Loucy (cell line): ENCODE results near the gene KRTAP9-3.

Experiments
- H2AFZ ChIP-seq: fragments of 200-600 bp; sonication (generic); 2 replicates; pipeline ENCODE4 v1.6.0; 2016; ENCODE audit warnings: antibody characterized with exemption, mild to moderate bottlenecking, low read length, moderate library complexity
- H3F3A ChIP-seq: fragments of 200-600 bp; 2 replicates; pipeline ENCODE4 v1.6.0; 2016; ENCODE audit warnings: antibody characterized with exemption, low read depth, mild to moderate bottlenecking
- H3K27me3 ChIP-seq: fragments of 200-600 bp; sonication (generic); 2 replicates; pipeline ENCODE4 v1.6.1; 2014; ENCODE audit warnings: low read length, mild to moderate bottlenecking; ENCODE audit not compliant: insufficient read depth, poor library complexity, severe bottlenecking
- H3K36me3 ChIP-seq: fragments of 200-600 bp; sonication (generic); 2 replicates; pipeline ENCODE4 v1.6.1; 2016; ENCODE audit warnings: low read length; ENCODE audit not compliant: insufficient read depth
- H3K4me1 ChIP-seq: fragments of 200-600 bp; sonication (generic); 2 replicates; pipeline ENCODE4 v1.5.1; 2014; ENCODE audit warnings: low read length, mild to moderate bottlenecking; ENCODE audit not compliant: insufficient read depth, poor library complexity, severe bottlenecking
- H3K4me2 ChIP-seq: fragments of 200-600 bp; sonication (generic); 2 replicates; pipeline ENCODE4 v1.6.0; 2014; ENCODE audit warnings: antibody characterized with exemption, low read length, low read depth, mild to moderate bottlenecking; ENCODE audit not compliant: poor library complexity, severe bottlenecking
- H3K4me3 ChIP-seq: fragments of 200-600 bp; sonication (generic); 2 replicates; pipeline ENCODE4 v1.5.1; 2014; ENCODE audit warnings: low read length, mild to moderate bottlenecking, mixed read lengths; ENCODE audit not compliant: poor library complexity, severe bottlenecking
- H3K79me2 ChIP-seq: fragments of 200-600 bp; sonication (generic); 2 replicates; pipeline ENCODE4 v1.6.1; 2014; ENCODE audit warnings: low read length; ENCODE audit not compliant: insufficient read depth
- H3K9ac ChIP-seq: fragments of 200-600 bp; sonication (generic); 2 replicates; pipeline ENCODE4 v1.6.0; 2014; ENCODE audit warnings: mild to moderate bottlenecking, low read depth, low read length, moderate library complexity; ENCODE audit not compliant: poor library complexity, severe bottlenecking
- H3K9me2 ChIP-seq: fragments of 200-600 bp; sonication (generic); replicated peaks from 2 replicates; pipeline ENCODE4 v1.6.1; 2016; ENCODE audit warnings: low read depth, low read length, mixed read lengths
- H3K9me3 ChIP-seq: fragments of 200-600 bp; sonication (generic); 2 replicates; pipeline ENCODE4 v1.6.1; 2014; ENCODE audit warnings: mild to moderate bottlenecking, antibody characterized with exemption, low read length, low read depth; ENCODE audit not compliant: insufficient read depth
- H4K20me1 ChIP-seq: fragments of 200-600 bp; sonication (generic); 2 replicates; pipeline ENCODE4 v1.6.0; 2014; ENCODE audit warnings: antibody characterized with exemption, low read length, mild to moderate bottlenecking; ENCODE audit not compliant: insufficient read depth, poor library complexity, severe bottlenecking
- CTCF ChIP-seq: fragments of 200-600 bp; sonication (generic); conservative IDR thresholded peaks from 2 replicates; pipeline ENCODE4 v1.5.1; 2014; ENCODE audit warnings: mild to moderate bottlenecking, antibody characterized with exemption, low read length
- EZH2phosphoT487 ChIP-seq: fragments of 200-600 bp; IDR thresholded peaks from 2 replicates; pipeline ENCODE4 v1.6.1; 2018; ENCODE audit warnings: antibody characterized with exemption, mild to moderate bottlenecking, moderate library complexity, borderline replicate concordance

KRTAP9-3 gene

GRCh38 chr17:41258406-41258805 lies 26.2 kb downstream of the KRTAP9-3 start:
- Histone ChIP-seq H2AFZ (no peak overlapping the region), H3K79me2 (no peaks in the 10 kb centered on the region), H3K9ac (no peak overlapping the region), H3K9me2 (no peaks in the 10 kb centered on the region), H3F3A (no peaks in the 10 kb centered on the region), H4K20me1 (no peaks in the 10 kb centered on the region), H3K4me1 (no peaks in the 10 kb centered on the region), H3K9me3 (no peaks in the 10 kb centered on the region), H3K36me3 (no peaks in the 10 kb centered on the region), H3K4me2 (no peak overlapping the region), H3K27me3 (no peaks in the 10 kb centered on the region), H3K4me3 (no peak overlapping the region)
- TF ChIP-seq CTCF (no peak), EZH2phosphoT487 (no peak)

- Histone ChIP-seq H3K27me3 (no peaks in the 10 kb centered on the region), H3K9ac (no peak overlapping the region), H3K4me1 (no peaks in the 10 kb centered on the region), H2AFZ (no peak overlapping the region), H3K9me3 (no peaks in the 10 kb centered on the region), H3K4me3 (no peak overlapping the region), H4K20me1 (no peaks in the 10 kb centered on the region), H3F3A (no peaks in the 10 kb centered on the region), H3K36me3 (no peaks in the 10 kb centered on the region), H3K9me2 (no peaks in the 10 kb centered on the region), H3K79me2 (no peaks in the 10 kb centered on the region), H3K4me2 (no peak overlapping the region)
- no peak for TF ChIP-seq EZH2phosphoT487
- TF ChIP-seq CTCF: no peak
Measured at GRCh38 chr17:41263212-41263611, 31.0 kb downstream of the KRTAP9-3 start.

- Histone ChIP-seq H3K4me2 (no peak overlapping the region), H3K4me3 (no peak overlapping the region), H3K9me3 (no peaks in the 10 kb centered on the region), H3K79me2 (no peaks in the 10 kb centered on the region), H2AFZ (no peak overlapping the region), H4K20me1 (no peaks in the 10 kb centered on the region), H3K9ac (no peak overlapping the region), H3K9me2 (no peaks in the 10 kb centered on the region), H3F3A (no peaks in the 10 kb centered on the region), H3K4me1 (no peaks in the 10 kb centered on the region), H3K27me3 (no peaks in the 10 kb centered on the region), H3K36me3 (no peaks in the 10 kb centered on the region)
- TF ChIP-seq CTCF: no peak
- no peak for TF ChIP-seq EZH2phosphoT487
Measured at GRCh38 chr17:41264599-41264998, 32.4 kb downstream of the KRTAP9-3 start.
